Measurements from ENCODE around the gene STOX2.

Gene STOX2

GRCh38 chr4:183959319-183960045, 54.4 kb downstream of the STOX2 start:
- no peak for TF ChIP-seq CTCF (IDR thresholded peaks at IDR 0.05; ENCODE audit: insufficient read depth, low read length, missing control alignments)
- H3K4me3 ChIP-seq (ENCODE audit: low read depth, low read length): no peak overlapping the region
- DNase-seq (ENCODE audit: low read depth, low spot score): no peak
- ChIA-PET CTCF (no interaction called here), POLR2A (no interaction called here)

DNA sequence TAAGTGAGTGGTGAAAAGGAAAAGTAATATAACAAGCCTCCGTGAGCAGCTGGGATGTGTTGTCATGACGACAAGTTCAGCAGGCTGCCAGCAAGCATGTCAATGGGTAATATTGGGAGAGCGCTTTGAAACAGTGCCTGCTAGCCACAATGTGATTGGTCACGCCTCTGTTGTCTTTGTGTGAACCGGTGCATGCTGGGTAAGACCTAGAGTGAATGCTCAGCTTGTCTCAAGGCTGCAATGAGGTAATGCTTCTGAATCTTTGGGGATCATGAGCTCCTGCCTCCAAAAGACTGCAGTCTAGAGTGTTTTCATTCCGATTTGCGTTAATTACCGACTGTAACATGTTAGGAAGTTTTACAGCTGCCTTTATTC, 54.9 kb downstream of the STOX2 start:
- H3K4me3 ChIP-seq (ENCODE audit: low read depth, low read length): no peak overlapping the region
- no peak for DNase-seq (ENCODE audit: low read depth, low spot score)
- TF ChIP-seq CTCF (IDR thresholded peaks at IDR 0.05; ENCODE audit: insufficient read depth, low read length, missing control alignments): no peak
- CTCF ChIA-PET: no interaction called here
- POLR2A ChIA-PET: no interaction called here

DNA sequence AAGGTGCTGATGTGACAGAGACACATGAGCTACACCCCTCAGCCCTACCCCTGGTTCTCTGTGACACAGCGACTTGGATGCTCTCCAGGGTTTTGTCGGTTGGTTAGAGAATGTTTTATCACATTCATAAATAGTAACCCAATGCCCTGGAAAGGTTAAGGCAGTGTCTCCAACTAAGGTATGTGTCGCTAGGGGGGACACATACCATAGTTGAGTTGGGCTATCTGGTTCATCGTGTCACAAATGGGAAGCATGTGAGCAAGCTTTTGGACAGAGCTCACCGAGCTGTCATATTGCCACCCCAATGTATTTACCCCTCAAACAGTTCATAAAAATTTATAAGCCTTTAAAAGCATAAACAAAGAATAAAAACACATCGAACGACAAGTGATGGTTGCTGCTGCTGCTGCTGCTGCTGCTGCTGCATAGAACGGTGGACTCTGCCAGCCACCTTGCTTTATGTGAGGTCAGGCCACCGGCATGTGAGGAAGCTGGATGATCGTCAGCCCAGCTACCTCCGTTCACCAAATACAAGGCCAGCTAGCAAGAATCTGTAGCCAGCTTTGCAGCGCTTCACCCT, 55.9 kb downstream of the STOX2 start:
- ChIA-PET POLR2A (no interaction called here), CTCF (no interaction called here)
- no peak for DNase-seq (ENCODE audit: low read depth, low spot score)
- TF ChIP-seq CTCF (IDR thresholded peaks at IDR 0.05; ENCODE audit: insufficient read depth, low read length, missing control alignments): no peak
- no peak overlapping the region for H3K4me3 ChIP-seq (ENCODE audit: low read depth, low read length)

DNA sequence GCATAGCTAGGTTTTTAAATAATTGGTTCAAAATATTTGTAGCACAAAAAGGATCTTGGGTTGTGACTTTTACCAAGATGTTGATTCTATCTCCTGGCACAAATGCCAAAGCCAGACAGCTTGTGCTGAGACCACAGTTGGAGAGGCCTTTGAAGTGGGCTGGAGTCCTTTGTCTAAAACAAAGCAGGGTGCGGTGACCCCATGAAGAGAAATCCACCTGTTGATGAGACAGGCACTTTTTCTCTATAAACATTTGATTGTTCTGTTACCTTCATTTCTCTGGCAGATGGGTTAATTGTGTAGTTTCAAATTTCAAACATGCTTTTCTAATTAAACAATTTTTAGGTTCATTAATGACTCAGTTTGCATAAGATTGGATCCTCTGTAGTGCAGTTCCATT, 56.7 kb downstream of the STOX2 start:
- no peak for DNase-seq (ENCODE audit: low read depth, low spot score)
- CTCF ChIA-PET: no interaction called here
- H3K4me3 ChIP-seq (ENCODE audit: low read depth, low read length): no peak overlapping the region
- TF ChIP-seq CTCF (IDR thresholded peaks at IDR 0.05; ENCODE audit: insufficient read depth, low read length, missing control alignments): no peak
- POLR2A ChIA-PET: no interaction called here

- H3K4me3 ChIP-seq (ENCODE audit: low read depth, low read length): no peak overlapping the region
- DNase-seq (ENCODE audit: low read depth, low spot score): no peak
- ChIA-PET POLR2A (no interaction called here), CTCF (no interaction called here)
- no peak for TF ChIP-seq CTCF (IDR thresholded peaks at IDR 0.05; ENCODE audit: insufficient read depth, low read length, missing control alignments)
These were observed 57.3 kb downstream of the STOX2 start for GRCh38 chr4:183962419-183962818.

GRCh38 chr4:183966371-183966770, 61.3 kb downstream of the STOX2 start:
- DNase-seq (ENCODE audit: low read depth, low spot score): no peak
- no peak overlapping the region for H3K4me3 ChIP-seq (ENCODE audit: low read depth, low read length)
- CTCF ChIA-PET: no interaction called here
- TF ChIP-seq CTCF (IDR thresholded peaks at IDR 0.05; ENCODE audit: insufficient read depth, low read length, missing control alignments): no peak
- POLR2A ChIA-PET: no interaction called here

Measured in AG04449 (cell line).